GM23338 (cell line): ENCODE data around the gene FES. TPM values are rescaled to one million over a fixed set of nuclear protein-coding genes. Genes with fewer than 3 reads are reported as not detected.

Source experiments
- ATAC-seq: fragments of 200-7000 bp; cut with Tn5 transposase; 3 replicates; pipeline ENCODE4 v1.9.1; 2020
- DNase-seq: peaks from one replicate; pipeline ENCODE4 v3.0.0-alpha.2; 2015; ENCODE audit warnings: low spot score
- H2AFZ ChIP-seq: fragments of 200-600 bp; sonication (generic); 2 replicates; pipeline ENCODE4 v1.8.0; 2016; ENCODE audit warnings: antibody characterized with exemption, mild to moderate bottlenecking, moderate library complexity
- H3F3A ChIP-seq: fragments of 200-600 bp; sonication (generic); replicated peaks from 2 replicates; pipeline ENCODE4 v1.8.0; 2017; ENCODE audit warnings: antibody characterized with exemption, mixed run types, low read depth
- H3K27ac ChIP-seq: fragments of 200-600 bp; sonication (generic); 2 replicates; pipeline ENCODE4 v1.6.1; 2016; ENCODE audit warnings: low read depth
- H3K27me3 ChIP-seq: fragments of 200-600 bp; sonication (generic); 2 replicates; pipeline ENCODE4 v1.8.0; 2016; ENCODE audit warnings: mild to moderate bottlenecking, mixed run types, moderate library complexity; ENCODE audit not compliant: insufficient read depth
- H3K36me3 ChIP-seq: fragments of 200-600 bp; sonication (generic); 2 replicates; pipeline ENCODE4 v1.8.0; 2016; ENCODE audit warnings: mild to moderate bottlenecking; ENCODE audit not compliant: insufficient read depth
- H3K4me1 ChIP-seq: fragments of 200-600 bp; sonication (generic); 2 replicates; pipeline ENCODE4 v1.8.0; 2016; ENCODE audit warnings: mild to moderate bottlenecking, moderate library complexity; ENCODE audit not compliant: insufficient read depth
- H3K4me2 ChIP-seq: fragments of 200-600 bp; sonication (generic); 2 replicates; pipeline ENCODE4 v1.7.1; 2017; ENCODE audit warnings: mixed run types
- H3K4me3 ChIP-seq: fragments of 200-600 bp; sonication (generic); 2 replicates; pipeline ENCODE4 v1.6.1; 2016; ENCODE audit warnings: mixed run types
- H3K79me2 ChIP-seq: fragments of 200-600 bp; sonication (generic); replicated peaks from 2 replicates; pipeline ENCODE4 v1.8.0; 2017; ENCODE audit warnings: mild to moderate bottlenecking; ENCODE audit not compliant: insufficient read depth
- H3K9me2 ChIP-seq: fragments of 200-600 bp; sonication (generic); 2 replicates; pipeline ENCODE4 v1.8.0; 2017; ENCODE audit not compliant: insufficient read depth
- H4K20me1 ChIP-seq: fragments of 200-600 bp; sonication (generic); replicated peaks from 2 replicates; pipeline ENCODE4 v1.8.0; 2017; ENCODE audit warnings: mild to moderate bottlenecking; ENCODE audit not compliant: insufficient read depth
- H3K27ac Mint-ChIP-seq: 2 replicates; pipeline ENCODE4 v1.8.0; 2020; ENCODE audit warnings: inconsistent platforms, mild to moderate bottlenecking, moderate library complexity, mixed read lengths
- H3K27me3 Mint-ChIP-seq: 3 replicates; pipeline ENCODE4 v1.8.0; 2022; ENCODE audit warnings: low read depth, mild to moderate bottlenecking, moderate library complexity, mixed read lengths, inconsistent platforms; ENCODE audit not compliant: insufficient read depth, poor library complexity
- H3K36me3 Mint-ChIP-seq: 3 replicates; pipeline ENCODE4 v1.8.0; 2021; ENCODE audit warnings: low read depth, mild to moderate bottlenecking, inconsistent platforms, moderate library complexity, mixed read lengths
- H3K4me1 Mint-ChIP-seq: 3 replicates; pipeline ENCODE4 v1.8.0; 2020; ENCODE audit warnings: mild to moderate bottlenecking, inconsistent platforms, mixed read lengths
- H3K4me3 Mint-ChIP-seq: 3 replicates; pipeline ENCODE4 v1.8.0; 2021; ENCODE audit warnings: moderate library complexity, mild to moderate bottlenecking, inconsistent platforms, mixed read lengths
- H3K9me3 Mint-ChIP-seq: 3 replicates; pipeline ENCODE4 v1.8.0; 2020; ENCODE audit warnings: moderate library complexity, mild to moderate bottlenecking, inconsistent platforms, mixed read lengths
- CREB1 ChIP-seq: fragments of 250-450 bp; sonication (Bioruptor Pico); IDR thresholded peaks from 2 replicates; pipeline ENCODE4 v1.5.0; 2020; ENCODE audit warnings: low read depth, mild to moderate bottlenecking, moderate library complexity
- EZH2 ChIP-seq: fragments of 200-600 bp; sonication (generic); IDR thresholded peaks from one replicate; pipeline ENCODE4 v1.8.0; 2017; ENCODE audit warnings: antibody characterized with exemption, mild to moderate bottlenecking, low read depth; ENCODE audit not compliant: unreplicated experiment
- EZH2phosphoT487 ChIP-seq: fragments of 200-600 bp; sonication (generic); IDR thresholded peaks from one replicate; pipeline ENCODE4 v1.8.1; 2018; ENCODE audit warnings: antibody characterized with exemption; ENCODE audit not compliant: unreplicated experiment
- JUNB ChIP-seq: IDR thresholded peaks from one replicate; pipeline ENCODE4 v1.6.1; 2016; ENCODE audit warnings: antibody characterized with exemption; ENCODE audit not compliant: unreplicated experiment
- NANOG ChIP-seq: IDR thresholded peaks from 2 replicates; pipeline ENCODE4 v1.6.1; 2016; ENCODE audit warnings: antibody characterized with exemption, borderline replicate concordance
- POLR2AphosphoS5 ChIP-seq: IDR thresholded peaks from 2 replicates; pipeline ENCODE4 v1.6.1; 2016; ENCODE audit warnings: antibody characterized with exemption, low read depth
- STAT1 ChIP-seq: IDR thresholded peaks from one replicate; pipeline ENCODE4 v1.6.1; 2016; ENCODE audit warnings: antibody characterized with exemption; ENCODE audit not compliant: unreplicated experiment
- ZNF114 ChIP-seq: fragments of 250-450 bp; sonication (Bioruptor Pico); IDR thresholded peaks from 2 replicates; pipeline ENCODE4 v1.5.0; 2020; ENCODE audit warnings: mild to moderate bottlenecking, moderate library complexity
- ZNF331 ChIP-seq: fragments of 250-450 bp; sonication (Bioruptor Pico); IDR thresholded peaks from 2 replicates; pipeline ENCODE4 v1.5.0; 2020; ENCODE audit warnings: low read depth, mild to moderate bottlenecking, moderate library complexity
- polyA plus RNA-seq: library from polyadenylated mRNA; unstranded; fragments of >200 nt; fragmentation: Nextera tagmentation; extraction: Ambion mirVana; gene quantifications from 2 replicates; pipeline ENCODE4 v1.2.1, GENCODE V29; 2016
- total RNA-seq: library from RNA; depleted of rRNA; stranded (reverse); fragments of >200 nt; shearing (Covaris generic); gene quantifications from 2 replicates; pipeline ENCODE4 v1.2.3, GENCODE V29; 2014
- TF ChIP-seq, protein P1 (sequence below): IDR thresholded peaks from 2 replicates; pipeline ENCODE4 v1.6.1; 2016; ENCODE audit warnings: antibody characterized with exemption
- TF ChIP-seq, protein P2 (sequence below): IDR thresholded peaks from one replicate; pipeline ENCODE4 v1.6.1; 2018; ENCODE audit warnings: antibody characterized with exemption; ENCODE audit not compliant: unreplicated experiment
- TF ChIP-seq, protein P3 (sequence below), 2 experiments: fragments of 200-600 bp in 1 of 2; sonication (generic) in 1 of 2; conservative IDR thresholded peaks; 2 replicates each; pipeline versions ENCODE4 v1.5.1 to v1.6.1; 2016 to 2017; ENCODE audit warnings: antibody characterized with exemption in 2 of 2, low read depth in 2 of 2, mild to moderate bottlenecking in 2 of 2, moderate library complexity in 1 of 2
- TF ChIP-seq, protein P4 (sequence below): fragments of 250-450 bp; sonication (Bioruptor Pico); IDR thresholded peaks from 2 replicates; pipeline ENCODE4 v1.5.0; 2020; ENCODE audit warnings: mild to moderate bottlenecking, moderate library complexity

FES gene
- total and polyA plus RNA-seq, 2 experiments from 2014 or later, result 2.7 to 14.4 TPM

DNA sequence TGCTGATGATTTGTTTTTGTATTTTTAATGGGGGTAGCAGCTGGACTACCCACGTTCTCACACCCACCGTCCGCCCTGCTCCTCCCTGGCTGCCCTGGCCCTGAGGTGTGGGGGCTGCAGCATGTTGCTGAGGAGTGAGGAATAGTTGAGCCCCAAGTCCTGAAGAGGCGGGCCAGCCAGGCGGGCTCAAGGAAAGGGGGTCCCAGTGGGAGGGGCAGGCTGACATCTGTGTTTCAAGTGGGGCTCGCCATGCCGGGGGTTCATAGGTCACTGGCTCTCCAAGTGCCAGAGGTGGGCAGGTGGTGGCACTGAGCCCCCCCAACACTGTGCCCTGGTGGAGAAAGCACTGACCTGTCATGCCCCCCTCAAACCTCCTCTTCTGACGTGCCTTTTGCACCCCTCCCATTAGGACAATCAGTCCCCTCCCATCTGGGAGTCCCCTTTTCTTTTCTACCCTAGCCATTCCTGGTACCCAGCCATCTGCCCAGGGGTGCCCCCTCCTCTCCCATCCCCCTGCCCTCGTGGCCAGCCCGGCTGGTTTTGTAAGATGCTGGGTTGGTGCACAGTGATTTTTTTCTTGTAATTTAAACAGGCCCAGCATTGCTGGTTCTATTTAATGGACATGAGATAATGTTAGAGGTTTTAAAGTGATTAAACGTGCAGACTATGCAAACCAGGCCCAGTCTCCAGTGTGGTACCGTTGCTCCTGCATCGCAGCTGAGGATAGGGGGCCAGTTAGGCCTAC is 1.4 kb upstream of the FES start:
- no peaks in the 10 kb centered on the region for H3K9me3 Mint-ChIP-seq

More for the DNA sequence above, 1.4 kb upstream of the FES start:
- Histone ChIP-seq H3K36me3 (no peaks in the 10 kb centered on the region), H3F3A (0 out of 2 replicates have a peak, but pooled peaks cover 5% of the 10 kb centered on the region), H3K79me2 (no peaks in the 10 kb centered on the region), H2AFZ (no peak overlapping the region), H3K27me3 (no peaks in the 10 kb centered on the region), H3K4me1 (peaks cover 13% of the 10 kb centered on the region), H3K4me2 (peak overlapping the region; percentile 83; the same call in 1 of the 2 replicates), H3K9me2 (no peaks in the 10 kb centered on the region), H4K20me1 (no peaks in the 10 kb centered on the region), H3K27ac (no peak overlapping the region), H3K4me3 (no peak overlapping the region)
- Mint-ChIP-seq H3K4me1 (peaks cover 17% of the 10 kb centered on the region), H3K27me3 (peaks cover 10% of the 10 kb centered on the region), H3K36me3 (peaks cover 13% of the 10 kb centered on the region; the same call in 2 of the 3 replicates), H3K27ac (no peak overlapping the region), H3K4me3 (no peak overlapping the region)
- TF ChIP-seq ZNF114 (CRISPR knock-in tag), result no peak
- no peak for TF ChIP-seq ZNF331 (CRISPR knock-in tag)
- no peak for TF ChIP-seq EZH2phosphoT487
- TF ChIP-seq, protein P1, sequence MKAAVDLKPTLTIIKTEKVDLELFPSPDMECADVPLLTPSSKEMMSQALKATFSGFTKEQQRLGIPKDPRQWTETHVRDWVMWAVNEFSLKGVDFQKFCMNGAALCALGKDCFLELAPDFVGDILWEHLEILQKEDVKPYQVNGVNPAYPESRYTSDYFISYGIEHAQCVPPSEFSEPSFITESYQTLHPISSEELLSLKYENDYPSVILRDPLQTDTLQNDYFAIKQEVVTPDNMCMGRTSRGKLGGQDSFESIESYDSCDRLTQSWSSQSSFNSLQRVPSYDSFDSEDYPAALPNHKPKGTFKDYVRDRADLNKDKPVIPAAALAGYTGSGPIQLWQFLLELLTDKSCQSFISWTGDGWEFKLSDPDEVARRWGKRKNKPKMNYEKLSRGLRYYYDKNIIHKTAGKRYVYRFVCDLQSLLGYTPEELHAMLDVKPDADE, result no peak
- no peak for TF ChIP-seq STAT1
- no peak for TF ChIP-seq EZH2
- TF ChIP-seq, protein P2, sequence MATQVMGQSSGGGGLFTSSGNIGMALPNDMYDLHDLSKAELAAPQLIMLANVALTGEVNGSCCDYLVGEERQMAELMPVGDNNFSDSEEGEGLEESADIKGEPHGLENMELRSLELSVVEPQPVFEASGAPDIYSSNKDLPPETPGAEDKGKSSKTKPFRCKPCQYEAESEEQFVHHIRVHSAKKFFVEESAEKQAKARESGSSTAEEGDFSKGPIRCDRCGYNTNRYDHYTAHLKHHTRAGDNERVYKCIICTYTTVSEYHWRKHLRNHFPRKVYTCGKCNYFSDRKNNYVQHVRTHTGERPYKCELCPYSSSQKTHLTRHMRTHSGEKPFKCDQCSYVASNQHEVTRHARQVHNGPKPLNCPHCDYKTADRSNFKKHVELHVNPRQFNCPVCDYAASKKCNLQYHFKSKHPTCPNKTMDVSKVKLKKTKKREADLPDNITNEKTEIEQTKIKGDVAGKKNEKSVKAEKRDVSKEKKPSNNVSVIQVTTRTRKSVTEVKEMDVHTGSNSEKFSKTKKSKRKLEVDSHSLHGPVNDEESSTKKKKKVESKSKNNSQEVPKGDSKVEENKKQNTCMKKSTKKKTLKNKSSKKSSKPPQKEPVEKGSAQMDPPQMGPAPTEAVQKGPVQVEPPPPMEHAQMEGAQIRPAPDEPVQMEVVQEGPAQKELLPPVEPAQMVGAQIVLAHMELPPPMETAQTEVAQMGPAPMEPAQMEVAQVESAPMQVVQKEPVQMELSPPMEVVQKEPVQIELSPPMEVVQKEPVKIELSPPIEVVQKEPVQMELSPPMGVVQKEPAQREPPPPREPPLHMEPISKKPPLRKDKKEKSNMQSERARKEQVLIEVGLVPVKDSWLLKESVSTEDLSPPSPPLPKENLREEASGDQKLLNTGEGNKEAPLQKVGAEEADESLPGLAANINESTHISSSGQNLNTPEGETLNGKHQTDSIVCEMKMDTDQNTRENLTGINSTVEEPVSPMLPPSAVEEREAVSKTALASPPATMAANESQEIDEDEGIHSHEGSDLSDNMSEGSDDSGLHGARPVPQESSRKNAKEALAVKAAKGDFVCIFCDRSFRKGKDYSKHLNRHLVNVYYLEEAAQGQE, result no peak
- TF ChIP-seq CREB1, result no peak
- TF ChIP-seq, protein P3, sequence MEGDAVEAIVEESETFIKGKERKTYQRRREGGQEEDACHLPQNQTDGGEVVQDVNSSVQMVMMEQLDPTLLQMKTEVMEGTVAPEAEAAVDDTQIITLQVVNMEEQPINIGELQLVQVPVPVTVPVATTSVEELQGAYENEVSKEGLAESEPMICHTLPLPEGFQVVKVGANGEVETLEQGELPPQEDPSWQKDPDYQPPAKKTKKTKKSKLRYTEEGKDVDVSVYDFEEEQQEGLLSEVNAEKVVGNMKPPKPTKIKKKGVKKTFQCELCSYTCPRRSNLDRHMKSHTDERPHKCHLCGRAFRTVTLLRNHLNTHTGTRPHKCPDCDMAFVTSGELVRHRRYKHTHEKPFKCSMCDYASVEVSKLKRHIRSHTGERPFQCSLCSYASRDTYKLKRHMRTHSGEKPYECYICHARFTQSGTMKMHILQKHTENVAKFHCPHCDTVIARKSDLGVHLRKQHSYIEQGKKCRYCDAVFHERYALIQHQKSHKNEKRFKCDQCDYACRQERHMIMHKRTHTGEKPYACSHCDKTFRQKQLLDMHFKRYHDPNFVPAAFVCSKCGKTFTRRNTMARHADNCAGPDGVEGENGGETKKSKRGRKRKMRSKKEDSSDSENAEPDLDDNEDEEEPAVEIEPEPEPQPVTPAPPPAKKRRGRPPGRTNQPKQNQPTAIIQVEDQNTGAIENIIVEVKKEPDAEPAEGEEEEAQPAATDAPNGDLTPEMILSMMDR (conservative IDR thresholded peaks at IDR 0.05; ENCODE audit: low read depth in 2 of 2), result no peak
- TF ChIP-seq JUNB, result no peak
- TF ChIP-seq, protein P4, sequence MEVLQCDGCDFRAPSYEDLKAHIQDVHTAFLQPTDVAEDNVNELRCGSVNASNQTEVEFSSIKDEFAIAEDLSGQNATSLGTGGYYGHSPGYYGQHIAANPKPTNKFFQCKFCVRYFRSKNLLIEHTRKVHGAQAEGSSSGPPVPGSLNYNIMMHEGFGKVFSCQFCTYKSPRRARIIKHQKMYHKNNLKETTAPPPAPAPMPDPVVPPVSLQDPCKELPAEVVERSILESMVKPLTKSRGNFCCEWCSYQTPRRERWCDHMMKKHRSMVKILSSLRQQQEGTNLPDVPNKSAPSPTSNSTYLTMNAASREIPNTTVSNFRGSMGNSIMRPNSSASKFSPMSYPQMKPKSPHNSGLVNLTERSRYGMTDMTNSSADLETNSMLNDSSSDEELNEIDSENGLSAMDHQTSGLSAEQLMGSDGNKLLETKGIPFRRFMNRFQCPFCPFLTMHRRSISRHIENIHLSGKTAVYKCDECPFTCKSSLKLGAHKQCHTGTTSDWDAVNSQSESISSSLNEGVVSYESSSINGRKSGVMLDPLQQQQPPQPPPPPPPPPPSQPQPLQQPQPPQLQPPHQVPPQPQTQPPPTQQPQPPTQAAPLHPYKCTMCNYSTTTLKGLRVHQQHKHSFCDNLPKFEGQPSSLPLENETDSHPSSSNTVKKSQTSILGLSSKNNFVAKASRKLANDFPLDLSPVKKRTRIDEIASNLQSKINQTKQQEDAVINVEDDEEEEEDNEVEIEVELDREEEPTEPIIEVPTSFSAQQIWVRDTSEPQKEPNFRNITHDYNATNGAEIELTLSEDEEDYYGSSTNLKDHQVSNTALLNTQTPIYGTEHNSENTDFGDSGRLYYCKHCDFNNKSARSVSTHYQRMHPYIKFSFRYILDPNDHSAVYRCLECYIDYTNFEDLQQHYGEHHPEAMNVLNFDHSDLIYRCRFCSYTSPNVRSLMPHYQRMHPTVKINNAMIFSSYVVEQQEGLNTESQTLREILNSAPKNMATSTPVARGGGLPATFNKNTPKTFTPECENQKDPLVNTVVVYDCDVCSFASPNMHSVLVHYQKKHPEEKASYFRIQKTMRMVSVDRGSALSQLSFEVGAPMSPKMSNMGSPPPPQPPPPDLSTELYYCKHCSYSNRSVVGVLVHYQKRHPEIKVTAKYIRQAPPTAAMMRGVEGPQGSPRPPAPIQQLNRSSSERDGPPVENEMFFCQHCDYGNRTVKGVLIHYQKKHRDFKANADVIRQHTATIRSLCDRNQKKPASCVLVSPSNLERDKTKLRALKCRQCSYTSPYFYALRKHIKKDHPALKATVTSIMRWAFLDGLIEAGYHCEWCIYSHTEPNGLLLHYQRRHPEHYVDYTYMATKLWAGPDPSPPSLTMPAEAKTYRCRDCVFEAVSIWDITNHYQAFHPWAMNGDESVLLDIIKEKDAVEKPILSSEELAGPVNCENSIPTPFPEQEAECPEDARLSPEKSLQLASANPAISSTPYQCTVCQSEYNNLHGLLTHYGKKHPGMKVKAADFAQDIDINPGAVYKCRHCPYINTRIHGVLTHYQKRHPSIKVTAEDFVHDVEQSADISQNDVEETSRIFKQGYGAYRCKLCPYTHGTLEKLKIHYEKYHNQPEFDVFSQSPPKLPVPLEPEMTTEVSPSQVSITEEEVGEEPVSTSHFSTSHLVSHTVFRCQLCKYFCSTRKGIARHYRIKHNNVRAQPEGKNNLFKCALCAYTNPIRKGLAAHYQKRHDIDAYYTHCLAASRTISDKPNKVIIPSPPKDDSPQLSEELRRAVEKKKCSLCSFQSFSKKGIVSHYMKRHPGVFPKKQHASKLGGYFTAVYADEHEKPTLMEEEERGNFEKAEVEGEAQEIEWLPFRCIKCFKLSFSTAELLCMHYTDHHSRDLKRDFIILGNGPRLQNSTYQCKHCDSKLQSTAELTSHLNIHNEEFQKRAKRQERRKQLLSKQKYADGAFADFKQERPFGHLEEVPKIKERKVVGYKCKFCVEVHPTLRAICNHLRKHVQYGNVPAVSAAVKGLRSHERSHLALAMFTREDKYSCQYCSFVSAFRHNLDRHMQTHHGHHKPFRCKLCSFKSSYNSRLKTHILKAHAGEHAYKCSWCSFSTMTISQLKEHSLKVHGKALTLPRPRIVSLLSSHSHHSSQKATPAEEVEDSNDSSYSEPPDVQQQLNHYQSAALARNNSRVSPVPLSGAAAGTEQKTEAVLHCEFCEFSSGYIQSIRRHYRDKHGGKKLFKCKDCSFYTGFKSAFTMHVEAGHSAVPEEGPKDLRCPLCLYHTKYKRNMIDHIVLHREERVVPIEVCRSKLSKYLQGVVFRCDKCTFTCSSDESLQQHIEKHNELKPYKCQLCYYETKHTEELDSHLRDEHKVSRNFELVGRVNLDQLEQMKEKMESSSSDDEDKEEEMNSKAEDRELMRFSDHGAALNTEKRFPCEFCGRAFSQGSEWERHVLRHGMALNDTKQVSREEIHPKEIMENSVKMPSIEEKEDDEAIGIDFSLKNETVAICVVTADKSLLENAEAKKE (CRISPR knock-in tag), result no peak
- TF ChIP-seq POLR2AphosphoS5, result no peak
- TF ChIP-seq NANOG, result no peak
- no peak for ATAC-seq
- DNase-seq, result no peak
